Sigmoid colon (tissue), 7 donors: ENCODE results near the gene ZNF350. TPM values are rescaled to one million over a fixed set of nuclear protein-coding genes. Genes with fewer than 3 reads are reported as not detected.
"Not testable (repeated sequence)": the region's sequence is repeated elsewhere in the genome, so short reads cannot be mapped to it uniquely, and the experiment has no call there.

Source experiments
- DNase-seq: peaks from one replicate; pipeline ENCODE4 v3.0.0-alpha.2; 2019
- H3K27ac ChIP-seq, 4 donors: fragments of 200-600 bp; sonication (generic); one replicate each; pipeline ENCODE4 v1.5.1; 2016 to 2019; ENCODE audit warnings: mild to moderate bottlenecking in 1 of 4
- H3K27me3 ChIP-seq, 3 donors: fragments of 200-600 bp; sonication (generic); one replicate each; pipeline ENCODE4 v1.5.1; 2019; ENCODE audit warnings: mild to moderate bottlenecking in 1 of 3
- H3K36me3 ChIP-seq, 4 donors: fragments of 200-600 bp; sonication (generic); one replicate each; pipeline ENCODE4 v1.5.1; 2016 to 2019
- H3K4me1 ChIP-seq, 4 donors: fragments of 200-600 bp; sonication (generic); one replicate each; pipeline ENCODE4 v1.5.1; 2017 to 2019
- H3K4me3 ChIP-seq, 4 donors: fragments of 200-600 bp; sonication (generic); one replicate each; pipeline ENCODE4 v1.5.1; 2017 to 2019; ENCODE audit warnings: mild to moderate bottlenecking in 2 of 4, moderate library complexity in 1 of 4
- H3K9me3 ChIP-seq, 4 donors: fragments of 200-600 bp in 3 of 4; sonication (generic) in 3 of 4; one replicate each; pipeline versions ENCODE4 v1.5.1 to v1.6.1; 2013 to 2019
- EP300 ChIP-seq, 4 donors: sonication (generic); formaldehyde crosslinking; IDR thresholded peaks; one replicate each; pipeline ENCODE4 v1.6.1; 2017; ENCODE audit warnings: antibody characterized with exemption in 4 of 4
- POLR2A ChIP-seq, 2 donors: fragments of 450-650 bp; IDR thresholded peaks; one replicate each; pipeline ENCODE4 v1.6.1; 2016; ENCODE audit warnings: antibody characterized with exemption in 2 of 2, mild to moderate bottlenecking in 2 of 2, moderate library complexity in 2 of 2
- POLR2AphosphoS5 ChIP-seq, 4 donors: sonication (generic); formaldehyde crosslinking; IDR thresholded peaks; one replicate each; pipeline ENCODE4 v1.6.1; 2017; ENCODE audit warnings: antibody characterized with exemption in 4 of 4
- WGBS, 2 donors: extraction: QIAGEN DNeasy Blood & Tissue Kit; methylation state at CpG; one replicate each; pipeline ENCODE4 v1.1.7; 2013; 5-methylcytosine and 5-hydroxymethylcytosine counted together
- intact Hi-C: fragments of 100-400 bp; cut with DNase I; formaldehyde crosslinking; loops from one replicate; pipeline ENCODE4 v1.15.1; 2023
- polyA plus RNA-seq, 3 donors: library from polyadenylated mRNA; stranded (reverse); fragments of 200-250 nt; gene quantifications; one replicate each; pipeline ENCODE4 v1.2.3, GENCODE V29; 2013
- total RNA-seq, 4 donors: library from RNA; depleted of rRNA; stranded (reverse); fragments of >200 nt; gene quantifications; one replicate each; pipeline ENCODE4 v1.1.0, GENCODE V29; 2016
- TF ChIP-seq, protein P1 (sequence below), 4 experiments: fragments of 450-650 bp in 3 of 4; fragments of 200-600 bp in 1 of 4; IDR thresholded peaks; one replicate each; pipeline ENCODE4 v1.5.1; 2016 to 2019; ENCODE audit warnings: antibody characterized with exemption in 4 of 4, mild to moderate bottlenecking in 3 of 4, moderate library complexity in 2 of 4
- donor health status: healthy with polysubstance abuse.
- donor health status: Bipolar disorder and iron deficiency.
- donor health status: healthy.

Gene ZNF350
- total and polyA plus RNA-seq, 7 donors, result 6.6 to 19.7 (median 13.2) TPM

DNA sequence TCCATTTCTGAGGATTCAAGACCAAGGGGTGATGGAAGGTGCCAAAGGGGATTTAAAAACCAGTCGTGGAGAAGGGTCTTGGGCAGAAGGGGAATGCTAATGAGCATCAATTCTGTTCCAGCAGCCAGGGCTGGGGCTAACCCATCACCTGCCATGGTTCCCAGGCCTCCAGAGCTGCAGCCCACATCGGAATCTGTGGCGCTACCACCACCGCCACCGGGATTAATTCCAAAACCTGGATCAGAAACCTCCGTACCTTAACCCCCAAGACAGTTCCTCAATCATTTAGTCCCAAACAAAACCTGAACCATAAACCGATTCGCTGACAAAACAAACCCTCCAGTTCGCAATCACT lies 20.8 kb upstream of the ZNF350 start:
- Histone ChIP-seq H3K27me3 (no peaks in the 10 kb centered on the region), H3K4me1 (peaks cover 0 to 11% (median 8%) of the 10 kb centered on the region in 4 donors), H3K27ac (peak overlapping the region; percentile 81 to 91 (median 86)), H3K4me3 (peak overlapping the region; percentile 63 to 83 (median 75)), H3K36me3 (peaks cover 0 to 23% (median 11%) of the 10 kb centered on the region in 4 donors), H3K9me3 (peaks cover 0 to 14% (median under 1%) of the 10 kb centered on the region in 4 donors)
- TF ChIP-seq, protein P1, sequence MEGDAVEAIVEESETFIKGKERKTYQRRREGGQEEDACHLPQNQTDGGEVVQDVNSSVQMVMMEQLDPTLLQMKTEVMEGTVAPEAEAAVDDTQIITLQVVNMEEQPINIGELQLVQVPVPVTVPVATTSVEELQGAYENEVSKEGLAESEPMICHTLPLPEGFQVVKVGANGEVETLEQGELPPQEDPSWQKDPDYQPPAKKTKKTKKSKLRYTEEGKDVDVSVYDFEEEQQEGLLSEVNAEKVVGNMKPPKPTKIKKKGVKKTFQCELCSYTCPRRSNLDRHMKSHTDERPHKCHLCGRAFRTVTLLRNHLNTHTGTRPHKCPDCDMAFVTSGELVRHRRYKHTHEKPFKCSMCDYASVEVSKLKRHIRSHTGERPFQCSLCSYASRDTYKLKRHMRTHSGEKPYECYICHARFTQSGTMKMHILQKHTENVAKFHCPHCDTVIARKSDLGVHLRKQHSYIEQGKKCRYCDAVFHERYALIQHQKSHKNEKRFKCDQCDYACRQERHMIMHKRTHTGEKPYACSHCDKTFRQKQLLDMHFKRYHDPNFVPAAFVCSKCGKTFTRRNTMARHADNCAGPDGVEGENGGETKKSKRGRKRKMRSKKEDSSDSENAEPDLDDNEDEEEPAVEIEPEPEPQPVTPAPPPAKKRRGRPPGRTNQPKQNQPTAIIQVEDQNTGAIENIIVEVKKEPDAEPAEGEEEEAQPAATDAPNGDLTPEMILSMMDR (IDR thresholded peaks at IDR 0.05), result no peak
- TF ChIP-seq POLR2A (IDR thresholded peaks at IDR 0.05), result no peak
- no peak for TF ChIP-seq POLR2AphosphoS5 (IDR thresholded peaks at IDR 0.05)
- TF ChIP-seq EP300 (IDR thresholded peaks at IDR 0.05), result no peak
- intact Hi-C loops, result no loop called here
- WGBS, 2 donors, result 2 to 12% methylated on average over 9 of the region's 9 CpGs
- DNase-seq, result no peak

DNA sequence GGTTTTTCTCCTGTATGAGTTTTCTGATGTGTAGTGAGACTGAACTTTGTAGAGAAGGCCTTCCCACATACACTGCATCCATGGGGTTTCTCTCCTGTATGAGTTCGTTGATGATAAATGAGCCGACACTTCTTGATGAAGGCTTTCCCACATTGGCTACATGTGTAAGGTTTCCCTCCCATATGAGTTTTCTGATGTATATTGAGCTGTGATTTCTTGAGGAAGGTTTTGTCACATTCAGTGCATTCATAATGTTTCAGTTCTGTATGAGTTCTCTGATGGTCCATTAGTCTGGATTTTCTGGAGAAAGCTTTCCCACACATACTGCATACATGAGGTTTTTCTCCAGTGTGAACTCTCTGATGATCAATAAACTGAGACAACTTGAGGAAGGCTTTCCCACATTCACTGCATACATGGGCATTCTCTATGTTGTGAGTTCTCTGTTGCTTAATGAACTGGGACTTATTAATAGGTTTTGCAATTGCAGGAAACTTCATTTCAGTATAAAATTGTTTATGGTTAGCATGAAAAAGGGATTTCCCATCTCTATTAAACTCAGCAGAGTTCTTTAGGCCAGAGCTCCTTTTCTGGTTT lies 7.5 kb upstream of the ZNF350 start:
- Histone ChIP-seq H3K27ac (no peak overlapping the region), H3K4me1 (no peaks in the 10 kb centered on the region), H3K4me3 (no peak overlapping the region), H3K27me3 (no peaks in the 10 kb centered on the region), H3K9me3 (peaks cover 38 to 58% (median 48%) of the 10 kb centered on the region in 4 donors), H3K36me3 (peaks cover 45 to 74% (median 55%) of the 10 kb centered on the region in 4 donors)
- 97 to 99% methylated on average over 2 of the region's 2 CpGs for WGBS, 2 donors
- intact Hi-C loops, result no loop called here
- DNase-seq, result no peak
- TF ChIP-seq, protein P1 (IDR thresholded peaks at IDR 0.05), result no peak
- TF ChIP-seq POLR2AphosphoS5 (IDR thresholded peaks at IDR 0.05), result no peak
- TF ChIP-seq POLR2A (IDR thresholded peaks at IDR 0.05), result no peak
- TF ChIP-seq EP300 (IDR thresholded peaks at IDR 0.05), result no peak

DNA sequence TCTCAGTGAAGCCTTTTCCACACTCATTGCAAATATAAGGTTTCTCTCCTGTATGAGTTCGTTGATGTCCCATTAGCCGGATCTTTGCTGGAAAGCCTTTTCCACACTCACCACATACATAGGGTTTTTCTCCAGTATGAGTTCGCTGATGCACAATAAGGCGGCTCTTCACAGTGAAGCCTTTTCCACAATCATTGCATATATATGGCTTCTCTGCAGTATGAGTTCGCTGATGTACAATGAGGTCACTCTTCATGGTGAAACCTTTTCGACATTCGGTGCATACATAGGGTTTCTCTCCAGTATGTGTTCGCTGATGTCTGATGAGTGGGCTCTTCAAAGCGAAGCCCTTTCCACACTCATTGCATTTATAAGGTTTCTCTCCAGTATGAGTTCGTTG lies 6.8 kb upstream of the ZNF350 start:
- H3K27ac ChIP-seq, result no peak overlapping the region
- H3K36me3 ChIP-seq, result peaks cover 38 to 66% (median 47%) of the 10 kb centered on the region in 4 donors
- H3K27me3 ChIP-seq, result no peaks in the 10 kb centered on the region
- no peak overlapping the region for H3K4me3 ChIP-seq
- WGBS, 2 donors, result 97 to 98% methylated on average over 10 of the region's 10 CpGs
- no peak for TF ChIP-seq EP300 (IDR thresholded peaks at IDR 0.05)
- TF ChIP-seq POLR2A (IDR thresholded peaks at IDR 0.05), result no peak
- TF ChIP-seq POLR2AphosphoS5 (IDR thresholded peaks at IDR 0.05), result no peak
- TF ChIP-seq, protein P1 (IDR thresholded peaks at IDR 0.05), result no peak
- DNase-seq, result no peak
- H3K9me3 ChIP-seq, result peaks cover 36 to 63% (median 48%) of the 10 kb centered on the region in 4 donors
- intact Hi-C loops, result no loop called here
- H3K4me1 ChIP-seq, result no peaks in the 10 kb centered on the region

DNA sequence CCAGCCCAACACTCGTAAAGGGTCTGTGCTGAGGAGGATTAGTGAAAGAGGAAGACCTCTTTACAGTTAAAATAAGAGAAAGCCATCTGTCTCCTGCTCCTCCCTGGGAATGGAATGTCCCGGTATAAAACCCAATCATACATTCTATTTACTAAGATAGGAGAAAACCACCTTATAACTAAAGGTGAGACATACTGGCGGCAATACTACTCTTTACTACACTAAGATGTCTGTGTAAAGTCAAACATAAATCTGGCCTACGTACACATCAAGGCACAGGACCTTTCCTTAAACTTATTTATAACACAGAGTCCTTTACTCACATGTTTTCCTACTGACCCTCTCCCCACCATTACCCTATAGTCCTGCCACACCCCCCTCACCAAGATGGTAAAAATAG lies 3.3 kb downstream of the ZNF350 start:
- intact Hi-C loops, result no loop called here

DNA sequence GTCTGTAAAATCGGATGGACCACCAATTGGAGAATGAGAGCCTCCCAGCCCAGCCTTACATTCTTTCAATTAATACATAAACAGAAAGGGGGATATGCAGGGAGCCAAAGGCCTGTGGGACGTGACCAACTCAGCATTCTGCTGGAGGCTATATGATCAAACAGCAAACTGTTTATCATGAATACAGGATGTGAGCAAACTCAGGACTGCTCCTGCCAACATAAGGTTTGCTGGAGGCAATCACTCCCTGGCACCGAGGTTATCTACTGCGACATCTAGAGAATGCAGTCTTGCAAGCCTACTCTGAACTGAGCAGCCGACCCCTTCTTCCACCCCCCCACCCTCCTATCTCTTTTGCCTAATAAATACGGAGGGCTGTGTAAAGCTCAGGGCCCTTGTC lies 5.7 kb downstream of the ZNF350 start:
- H3K36me3 ChIP-seq, result peaks cover 0 to 33% (median 13%) of the 10 kb centered on the region in 4 donors
- peaks cover 4 to 45% (median 18%) of the 10 kb centered on the region in 4 donors for H3K9me3 ChIP-seq
- peaks cover 0 to 13% (median 11%) of the 10 kb centered on the region in 4 donors for H3K4me1 ChIP-seq
- DNase-seq, H3K27me3 ChIP-seq, intact Hi-C loops, H3K27ac ChIP-seq, H3K4me3 ChIP-seq: not testable (repeated sequence)
- 95 to 96% methylated on average over 6 of the region's 6 CpGs for WGBS, 2 donors

More for the DNA sequence above, 3.3 kb downstream of the ZNF350 start:
- WGBS, 2 donors, result 98% methylated on average over 4 of the region's 4 CpGs
- H3K4me1 ChIP-seq, result peaks cover 0 to 17% (median 14%) of the 10 kb centered on the region in 4 donors
- H3K4me3 ChIP-seq, result no peak overlapping the region
- TF ChIP-seq, protein P1 (IDR thresholded peaks at IDR 0.05), result no peak
- TF ChIP-seq POLR2AphosphoS5 (IDR thresholded peaks at IDR 0.05) (no peak), POLR2A (IDR thresholded peaks at IDR 0.05) (no peak)
- H3K9me3 ChIP-seq, result peaks cover 0 to 23% (median 15%) of the 10 kb centered on the region in 4 donors
- no peaks in the 10 kb centered on the region for H3K27me3 ChIP-seq
- DNase-seq, result no peak
- peaks cover 0 to 22% (median 12%) of the 10 kb centered on the region in 4 donors for H3K36me3 ChIP-seq
- no peak overlapping the region for H3K27ac ChIP-seq
